GM19193 (cell line): ENCODE results near the gene SERPINB12.

Experiments used
- POLR2A ChIP-seq: IDR thresholded peaks from 4 replicates; pipeline ENCODE4 v1.6.1; 2011; ENCODE audit not compliant: insufficient read depth, insufficient read length; ENCODE audit errors: extremely low read depth

Gene SERPINB12

GRCh38 chr18:63528863-63529492 lies 13.2 kb upstream of the SERPINB12 start:
- no peak for TF ChIP-seq POLR2A

GRCh38 chr18:63532471-63532870 lies 9.7 kb upstream of the SERPINB12 start:
- TF ChIP-seq POLR2A, result no peak

- no peak for TF ChIP-seq POLR2A
Observed at GRCh38 chr18:63534615-63535014, 7.6 kb upstream of the SERPINB12 start.

GRCh38 chr18:63539904-63540510 lies 2.2 kb upstream of the SERPINB12 start:
- no peak for TF ChIP-seq POLR2A

GRCh38 chr18:63544017-63544416 lies 1.8 kb downstream of the SERPINB12 start:
- no peak for TF ChIP-seq POLR2A

- TF ChIP-seq POLR2A, result no peak
Observed at GRCh38 chr18:63545000-63545399, 2.8 kb downstream of the SERPINB12 start.

- no peak for TF ChIP-seq POLR2A
Observed at GRCh38 chr18:63550068-63550467, 7.9 kb downstream of the SERPINB12 start.

GRCh38 chr18:63551769-63552168 lies 9.6 kb downstream of the SERPINB12 start:
- TF ChIP-seq POLR2A, result no peak

GRCh38 chr18:63552581-63552980 lies 10.4 kb downstream of the SERPINB12 start:
- TF ChIP-seq POLR2A, result no peak

GRCh38 chr18:63553081-63553480 lies 10.9 kb downstream of the SERPINB12 start:
- TF ChIP-seq POLR2A, result no peak

GRCh38 chr18:63559567-63560491 lies 17.7 kb downstream of the SERPINB12 start:
- TF ChIP-seq POLR2A, result no peak

GRCh38 chr18:63562284-63562683 lies 20.1 kb downstream of the SERPINB12 start:
- no peak for TF ChIP-seq POLR2A

GRCh38 chr18:63564021-63564420 lies 21.9 kb downstream of the SERPINB12 start:
- TF ChIP-seq POLR2A, result no peak

GRCh38 chr18:63564561-63564960 lies 22.4 kb downstream of the SERPINB12 start:
- no peak for TF ChIP-seq POLR2A

GRCh38 chr18:63567276-63567675 lies 25.1 kb downstream of the SERPINB12 start:
- no peak for TF ChIP-seq POLR2A

- TF ChIP-seq POLR2A, result no peak
Observed at GRCh38 chr18:63567825-63568224, 25.7 kb downstream of the SERPINB12 start.

GRCh38 chr18:63570721-63571120 lies 28.6 kb downstream of the SERPINB12 start:
- TF ChIP-seq POLR2A, result no peak

GRCh38 chr18:63575681-63576080 lies 33.5 kb downstream of the SERPINB12 start:
- TF ChIP-seq POLR2A, result no peak
